ENCODE measurements around the gene RAB33B. TPM values are rescaled to one million over a fixed set of nuclear protein-coding genes. Genes with fewer than 3 reads are reported as not detected.

RAB33B gene
- total and polyA plus RNA-seq, 2 of the 8 experiments (the other 6 are each of a cell fraction or from before 2014, with no cell fraction given) = 4.2 to 8.7 TPM

GRCh38 chr4:139508581-139509237, 54.8 kb downstream of the RAB33B start:
- no peak overlapping the region for H2AFZ ChIP-seq (ENCODE audit: low read length)
- no peak overlapping the region for H3K14ac ChIP-seq (ENCODE audit: insufficient read length)
- FAIRE-seq (no peak), DNase-seq (ENCODE audit: low read depth in 1 of 2, low spot score in 2 of 2) (no peak)
- WGBS, 2 experiments (ENCODE audit: extremely low coverage in 1 of 2, insufficient coverage in 1 of 2, insufficient read length in 1 of 2, insufficient replicate concordance in 2 of 2, low coverage in 1 of 2, low lambda C conversion rate in 2 of 2, missing lambda C conversion rate in 1 of 2) = 82% methylated on average over 11 of the region's 11 CpGs; no CpG with 5 or more reads in 1 of the 2 experiments
- H3K79me1 ChIP-seq (ENCODE audit: low read depth, low read length) = no peaks in the 10 kb centered on the region
- no peaks in the 10 kb centered on the region for H3K79me2 ChIP-seq (ENCODE audit: control insufficient read depth in 1 of 2, insufficient read depth in 2 of 2, low read length in 2 of 2)
- no peak overlapping the region for H3K4ac ChIP-seq (replicated peaks; ENCODE audit: insufficient read length, low read depth, low read length)
- no peak overlapping the region for H2AK5ac ChIP-seq (ENCODE audit: low read depth, low read length)
- H3K23me2 ChIP-seq (ENCODE audit: low read depth, low read length) = no peaks in the 10 kb centered on the region
- no peak overlapping the region for H3K9ac ChIP-seq (replicated peaks in 1 of 4; ENCODE audit: extremely low read depth in 1 of 4, low read depth in 3 of 4, low read length in 3 of 4)
- POLR2A ChIA-PET (ENCODE audit: partially characterized antibody) = no interaction called here
- no peak overlapping the region for H4K5ac ChIP-seq (ENCODE audit: insufficient read length, low read depth, low read length)
- no peak overlapping the region for H3K4me2 ChIP-seq (ENCODE audit: insufficient read depth in 1 of 2, low read depth in 2 of 2, low read length in 2 of 2)
- H2BK20ac ChIP-seq (ENCODE audit: low read length) = no peak overlapping the region
- no peak overlapping the region for H3K18ac ChIP-seq (ENCODE audit: extremely low read depth, low read length)
- no peaks in the 10 kb centered on the region for H3K36me3 ChIP-seq (ENCODE audit: control insufficient read depth in 2 of 4, insufficient read depth in 4 of 4, low read length in 3 of 4)
- H3K56ac ChIP-seq (replicated peaks; ENCODE audit: insufficient read length, low read depth, low read length) = no peak overlapping the region
- H3K27ac ChIP-seq (ENCODE audit: low read depth, low read length) = no peak overlapping the region
- no peak overlapping the region for H3K4me3 ChIP-seq (ENCODE audit: extremely low read depth in 1 of 4, insufficient read depth in 2 of 4, low read depth in 3 of 4, low read length in 4 of 4)
- H3K23ac ChIP-seq (ENCODE audit: insufficient read length) = no peak overlapping the region
- CTCF ChIA-PET (ENCODE audit: partially characterized antibody) = interaction anchor here (0.6 to 4.8 kb wide), 24 partner anchors 11 to 148 kb away, joined by 3 to 38 read pairs (median 5); no protein-coding TSS in a partner anchor
- no peak overlapping the region for H2BK12ac ChIP-seq (ENCODE audit: low read depth, low read length)
- H3K4me1 ChIP-seq (replicated peaks in 1 of 4; ENCODE audit: control insufficient read depth in 3 of 4, insufficient read depth in 4 of 4, low read length in 3 of 4) = peaks cover 0 to 9% (median 2%) of the 10 kb centered on the region in 4 experiments; a peak in 3 of 7 replicates
- no peaks in the 10 kb centered on the region for H4K20me1 ChIP-seq (replicated peaks in 1 of 2; ENCODE audit: control insufficient read depth in 1 of 2, insufficient read depth in 2 of 2, low read length in 2 of 2)
- no peaks in the 10 kb centered on the region for H3K27me3 ChIP-seq (replicated peaks in 1 of 4; ENCODE audit: control insufficient read depth in 3 of 4, extremely low read depth in 1 of 4, insufficient read depth in 3 of 4, low read length in 3 of 4)
- H2BK15ac ChIP-seq (ENCODE audit: low read length) = no peak overlapping the region
- H2BK120ac ChIP-seq (replicated peaks; ENCODE audit: low read depth, low read length) = no peak overlapping the region
- H3K9me3 ChIP-seq (ENCODE audit: insufficient read depth in 2 of 2, low read depth in 1 of 2, low read length in 1 of 2) = no peaks in the 10 kb centered on the region
- H2BK5ac ChIP-seq (ENCODE audit: low read depth, low read length) = no peak overlapping the region
- no peak overlapping the region for H4K91ac ChIP-seq (replicated peaks; ENCODE audit: insufficient read length, low read length)
- no peak overlapping the region for H4K8ac ChIP-seq (ENCODE audit: extremely low read depth, insufficient read depth, low read length)
- TF ChIP-seq EZH2 (IDR thresholded peaks at IDR 0.05; ENCODE audit: low read depth, low read length, severe bottlenecking) (no peak), BCL11A (IDR thresholded peaks at IDR 0.05; ENCODE audit: low read depth in 2 of 2, low read length in 2 of 2) (no peak), EP300 (IDR thresholded peaks at IDR 0.05; ENCODE audit: borderline replicate concordance in 1 of 2, low read depth in 2 of 2, low read length in 2 of 2) (no peak), RBBP5 (IDR thresholded peaks at IDR 0.05; ENCODE audit: borderline replicate concordance, low read depth, low read length) (no peak), JUN (IDR thresholded peaks at IDR 0.05; ENCODE audit: low read depth, low read length) (no peak), SP2 (IDR thresholded peaks at IDR 0.05; ENCODE audit: low read length) (no peak), FOSL1 (IDR thresholded peaks at IDR 0.05; ENCODE audit: insufficient read depth, low read depth, low read length) (no peak), RNF2 (IDR thresholded peaks at IDR 0.05; ENCODE audit: borderline replicate concordance, low read depth, low read length, missing control alignments, poor library complexity, severe bottlenecking) (no peak), SIRT6 (IDR thresholded peaks at IDR 0.05; ENCODE audit: low read length) (no peak)
